SK-N-SH (cell line): Measurements from ENCODE around the gene ZNRD2. TPM values are rescaled to one million over a fixed set of nuclear protein-coding genes. Genes with fewer than 3 reads are reported as not detected.

Experiments used
- CTCF ChIA-PET: fragments of 300-600, 350-600 bp; formaldehyde crosslinking; extraction: SDS; loops from one replicate; lab custom pipeline; 2021; lab: Yijun Ruan, JAX
- POLR2A ChIA-PET: fragments of 350-600 bp; sonication (Branson Sonifier 250); formaldehyde crosslinking; extraction: SDS; loops from one replicate; lab custom pipeline; 2020; ENCODE audit warnings: antibody characterized with exemption, inconsistent platforms; lab: Yijun Ruan, JAX
- DNase-seq: peaks from one replicate; pipeline ENCODE4 v3.0.0; 2012
- H2AFZ ChIP-seq: fragments of 200-600 bp; sonication (generic); 2 replicates; pipeline ENCODE4 v1.8.1; 2016; ENCODE audit warnings: antibody characterized with exemption, mild to moderate bottlenecking, low read depth
- H3F3A ChIP-seq: fragments of 200-600 bp; sonication (generic); replicated peaks from 2 replicates; pipeline ENCODE3; 2016; ENCODE audit warnings: antibody characterized with exemption, mild to moderate bottlenecking; ENCODE audit not compliant: insufficient read depth
- H3K27ac ChIP-seq, 2 experiments: fragments of 200-500 bp in 1 of 2; fragments of 200-600 bp in 1 of 2; sonication (Bioruptor generic) in 1 of 2; sonication (generic), shearing (Covaris generic) in 1 of 2; 2 replicates each; pipeline versions ENCODE4 v1.5.1 to v1.6.1; 2014 to 2016; ENCODE audit warnings: low read depth in 2 of 2, inconsistent platforms in 1 of 2, low read length in 1 of 2, mild to moderate bottlenecking in 1 of 2, mixed read lengths in 1 of 2
- H3K27me3 ChIP-seq: fragments of 200-600 bp; sonication (generic), shearing (Covaris generic); 2 replicates; pipeline ENCODE4 v1.6.1; 2016; ENCODE audit warnings: mixed run types; ENCODE audit not compliant: insufficient read depth
- H3K36me3 ChIP-seq, 2 experiments: fragments of 200-500 bp in 1 of 2; fragments of 200-600 bp in 1 of 2; sonication (Bioruptor generic) in 1 of 2; sonication (generic) in 1 of 2; replicated peaks in 1 of 2; 2 replicates each; pipeline versions ENCODE3 to v1.5.1; 2014 to 2016; ENCODE audit warnings: low read length in 1 of 2, mild to moderate bottlenecking in 1 of 2; ENCODE audit not compliant: insufficient read depth in 2 of 2, control insufficient read depth in 1 of 2
- H3K4me1 ChIP-seq, 2 experiments: fragments of 200-500 bp in 1 of 2; fragments of 200-600 bp in 1 of 2; sonication (Bioruptor generic) in 1 of 2; sonication (generic), shearing (Covaris generic) in 1 of 2; 2 replicates each; pipeline versions ENCODE4 v1.5.1 to v1.6.1; 2014 to 2016; ENCODE audit warnings: low read depth in 1 of 2, low read length in 1 of 2, mixed run types in 1 of 2; ENCODE audit not compliant: insufficient read depth in 2 of 2, control insufficient read depth in 1 of 2
- H3K4me2 ChIP-seq: fragments of 200-600 bp; sonication (generic), shearing (Covaris generic); 2 replicates; pipeline ENCODE4 v1.6.1; 2017; ENCODE audit warnings: mixed run types
- H3K4me3 ChIP-seq, 2 experiments: fragments of 200-500 bp in 1 of 2; fragments of 200-600 bp in 1 of 2; sonication (Bioruptor generic) in 1 of 2; sonication (generic), shearing (Covaris generic) in 1 of 2; 2 replicates each; pipeline versions ENCODE4 v1.5.1 to v1.8.1; 2014 to 2016; ENCODE audit warnings: low read depth in 2 of 2, inconsistent platforms in 1 of 2, low read length in 1 of 2, mild to moderate bottlenecking in 1 of 2, mixed read lengths in 1 of 2, moderate library complexity in 1 of 2
- H3K79me2 ChIP-seq: fragments of 200-600 bp; sonication (generic); 2 replicates; pipeline ENCODE4 v1.8.1; 2017; ENCODE audit warnings: mild to moderate bottlenecking; ENCODE audit not compliant: insufficient read depth
- H3K9ac ChIP-seq: fragments of 200-600 bp; sonication (generic); 2 replicates; pipeline ENCODE4 v1.6.1; 2017; ENCODE audit warnings: mixed run types
- H3K9me2 ChIP-seq: fragments of 200-600 bp; sonication (generic); 2 replicates; pipeline ENCODE4 v1.6.1; 2017; ENCODE audit warnings: mixed run types
- H3K9me3 ChIP-seq: fragments of 200-600 bp; sonication (generic); 2 replicates; pipeline ENCODE4 v1.6.1; 2017; ENCODE audit warnings: mixed run types, mild to moderate bottlenecking, moderate library complexity
- H4K20me1 ChIP-seq: fragments of 200-600 bp; sonication (generic); 2 replicates; pipeline ENCODE4 v1.6.1; 2017; ENCODE audit warnings: mild to moderate bottlenecking, mixed run types; ENCODE audit not compliant: insufficient read depth
- FOXM1 ChIP-seq: IDR thresholded peaks from 2 replicates; pipeline ENCODE4 v1.4.0; 2012; ENCODE audit warnings: low read depth, mild to moderate bottlenecking
- JUND ChIP-seq: IDR thresholded peaks from 2 replicates; pipeline ENCODE4 v1.4.0; 2012
- MEF2A ChIP-seq: IDR thresholded peaks from 2 replicates; pipeline ENCODE4 v1.4.0; 2012; ENCODE audit warnings: low read depth, borderline replicate concordance
- NRF1 ChIP-seq: IDR thresholded peaks from 2 replicates; pipeline ENCODE4 v1.6.1; 2012; ENCODE audit warnings: low read depth, mild to moderate bottlenecking, low read length
- POLR2AphosphoS5 ChIP-seq: IDR thresholded peaks from 2 replicates; pipeline ENCODE4 v1.6.1; 2012; ENCODE audit warnings: low read depth, low read length
- RAD21 ChIP-seq: IDR thresholded peaks from 2 replicates; pipeline ENCODE4 v1.6.1; 2012; ENCODE audit warnings: mild to moderate bottlenecking, low read length
- RFX5 ChIP-seq: IDR thresholded peaks from 2 replicates; pipeline ENCODE4 v1.6.1; 2012; ENCODE audit warnings: mild to moderate bottlenecking, improper control_type of control experiment, low read length
- RXRA ChIP-seq: IDR thresholded peaks from 2 replicates; pipeline ENCODE4 v1.4.0; 2012; ENCODE audit warnings: low read depth, mild to moderate bottlenecking, borderline replicate concordance
- SIN3A ChIP-seq: IDR thresholded peaks from 2 replicates; pipeline ENCODE4 v1.6.1; 2012; ENCODE audit warnings: low read depth, mild to moderate bottlenecking, low read length, moderate library complexity, borderline replicate concordance
- TAF1 ChIP-seq: IDR thresholded peaks from 2 replicates; pipeline ENCODE4 v1.6.1; 2012; ENCODE audit warnings: low read depth, mild to moderate bottlenecking, low read length, moderate library complexity, borderline replicate concordance
- TCF12 ChIP-seq: IDR thresholded peaks from 2 replicates; pipeline ENCODE4 v1.4.0; 2012
- USF2 ChIP-seq: fragments of 150-350 bp; IDR thresholded peaks from 2 replicates; pipeline ENCODE4 v1.6.1; 2017; ENCODE audit warnings: antibody characterized with exemption, low read length, low read depth, borderline replicate concordance
- YY1 ChIP-seq: IDR thresholded peaks from 2 replicates; pipeline ENCODE4 v1.4.0; 2012; ENCODE audit warnings: low read depth, mild to moderate bottlenecking
- WGBS: methylation state at CpG from one replicate; pipeline ENCODE4 v1.1.6; 2017; ENCODE audit warnings: low lambda C conversion rate; 5-methylcytosine and 5-hydroxymethylcytosine counted together
- polyA plus RNA-seq, 3 experiments: library from polyadenylated mRNA; depleted of rRNA; stranded (reverse); fragments of >200 nt; gene quantifications; 2 replicates each; pipeline ENCODE4 v1.2.3, GENCODE V29; 2012
- TF ChIP-seq, protein P1 (sequence below): IDR thresholded peaks from 2 replicates; pipeline ENCODE4 v1.4.0; 2012; ENCODE audit warnings: low read depth
- TF ChIP-seq, protein P2 (sequence below): IDR thresholded peaks from 2 replicates; pipeline ENCODE4 v1.6.1; 2012; ENCODE audit warnings: mild to moderate bottlenecking, low read depth, low read length, moderate library complexity

The ZNRD2 gene
- polyA plus RNA-seq, 1 of the 3 experiments (the other 2 are of a cell fraction): 78.1 TPM

DNA sequence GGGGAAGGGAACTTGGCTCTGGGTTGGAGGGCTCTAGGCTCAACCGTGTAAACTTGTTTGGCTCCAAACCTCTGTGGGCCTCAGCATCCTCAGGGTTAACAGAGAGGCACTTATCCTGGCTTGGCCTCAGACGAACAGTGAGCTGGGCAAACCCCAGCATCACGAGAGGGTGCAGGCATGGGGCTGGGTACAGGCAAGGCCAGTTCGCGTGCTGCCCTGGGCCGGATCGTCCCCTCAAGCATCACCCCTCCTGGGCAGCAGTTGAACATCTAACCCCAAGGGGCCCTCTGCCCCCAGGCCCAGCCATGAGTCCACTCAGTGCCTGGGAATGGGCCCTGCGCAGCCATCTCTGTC, 7.5 kb downstream of the ZNRD2 start:
- H3K9me2 ChIP-seq: no peaks in the 10 kb centered on the region
- H3K79me2 ChIP-seq: peaks cover 45% of the 10 kb centered on the region
- H3K4me1 ChIP-seq: peaks cover 32 to 40% of the 10 kb centered on the region in 2 experiments; a peak in 3 of 4 replicates
- peaks cover 25% of the 10 kb centered on the region for H4K20me1 ChIP-seq
- CTCF ChIA-PET: interaction anchor here (13.3 to 13.6 kb wide), 2 partner anchors 13 to 37 kb away, joined by 216 to 295 read pairs; partner anchors contain the start of gene KCNK7
- H3K9me3 ChIP-seq: no peaks in the 10 kb centered on the region
- peak overlapping the region; percentile 78 for H3K9ac ChIP-seq
- H3K4me2 ChIP-seq: peak overlapping the region; percentile 99
- H3F3A ChIP-seq: peaks cover 32% of the 10 kb centered on the region
- DNase-seq: no peak
- POLR2A ChIA-PET: interaction anchor here (1.4 kb wide), 1 partner anchor 17 kb away, joined by 5 read pairs; no protein-coding TSS in a partner anchor
- H3K27ac ChIP-seq: peak overlapping the region; percentile 28 to 69; a peak in 3 of 4 replicates
- peaks cover 22 to 42% of the 10 kb centered on the region in 2 experiments for H3K36me3 ChIP-seq
- TF ChIP-seq MEF2A: no peak
- no peak for TF ChIP-seq USF2
- TF ChIP-seq NRF1: no peak
- no peak for TF ChIP-seq POLR2AphosphoS5
- TF ChIP-seq, protein P1, sequence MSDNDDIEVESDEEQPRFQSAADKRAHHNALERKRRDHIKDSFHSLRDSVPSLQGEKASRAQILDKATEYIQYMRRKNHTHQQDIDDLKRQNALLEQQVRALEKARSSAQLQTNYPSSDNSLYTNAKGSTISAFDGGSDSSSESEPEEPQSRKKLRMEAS: no peak
- TF ChIP-seq RAD21: no peak
- no peak for TF ChIP-seq FOXM1
- no peak for TF ChIP-seq TAF1
- no peak for TF ChIP-seq TCF12
- TF ChIP-seq, protein P2, sequence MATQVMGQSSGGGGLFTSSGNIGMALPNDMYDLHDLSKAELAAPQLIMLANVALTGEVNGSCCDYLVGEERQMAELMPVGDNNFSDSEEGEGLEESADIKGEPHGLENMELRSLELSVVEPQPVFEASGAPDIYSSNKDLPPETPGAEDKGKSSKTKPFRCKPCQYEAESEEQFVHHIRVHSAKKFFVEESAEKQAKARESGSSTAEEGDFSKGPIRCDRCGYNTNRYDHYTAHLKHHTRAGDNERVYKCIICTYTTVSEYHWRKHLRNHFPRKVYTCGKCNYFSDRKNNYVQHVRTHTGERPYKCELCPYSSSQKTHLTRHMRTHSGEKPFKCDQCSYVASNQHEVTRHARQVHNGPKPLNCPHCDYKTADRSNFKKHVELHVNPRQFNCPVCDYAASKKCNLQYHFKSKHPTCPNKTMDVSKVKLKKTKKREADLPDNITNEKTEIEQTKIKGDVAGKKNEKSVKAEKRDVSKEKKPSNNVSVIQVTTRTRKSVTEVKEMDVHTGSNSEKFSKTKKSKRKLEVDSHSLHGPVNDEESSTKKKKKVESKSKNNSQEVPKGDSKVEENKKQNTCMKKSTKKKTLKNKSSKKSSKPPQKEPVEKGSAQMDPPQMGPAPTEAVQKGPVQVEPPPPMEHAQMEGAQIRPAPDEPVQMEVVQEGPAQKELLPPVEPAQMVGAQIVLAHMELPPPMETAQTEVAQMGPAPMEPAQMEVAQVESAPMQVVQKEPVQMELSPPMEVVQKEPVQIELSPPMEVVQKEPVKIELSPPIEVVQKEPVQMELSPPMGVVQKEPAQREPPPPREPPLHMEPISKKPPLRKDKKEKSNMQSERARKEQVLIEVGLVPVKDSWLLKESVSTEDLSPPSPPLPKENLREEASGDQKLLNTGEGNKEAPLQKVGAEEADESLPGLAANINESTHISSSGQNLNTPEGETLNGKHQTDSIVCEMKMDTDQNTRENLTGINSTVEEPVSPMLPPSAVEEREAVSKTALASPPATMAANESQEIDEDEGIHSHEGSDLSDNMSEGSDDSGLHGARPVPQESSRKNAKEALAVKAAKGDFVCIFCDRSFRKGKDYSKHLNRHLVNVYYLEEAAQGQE: no peak
- no peak for TF ChIP-seq YY1
- TF ChIP-seq RXRA: no peak
- TF ChIP-seq RFX5: no peak
- no peak for TF ChIP-seq SIN3A
- no peak for TF ChIP-seq JUND
- H3K4me3 ChIP-seq: peak overlapping the region; percentile 37 to 68; a peak in 2 of 4 replicates
- H2AFZ ChIP-seq: no peak overlapping the region
- WGBS: 74% methylated on average over 8 of the region's 8 CpGs
- no peaks in the 10 kb centered on the region for H3K27me3 ChIP-seq
